Caco-2 (cell line): ENCODE measurements around the gene RSPO4. TPM values are rescaled to one million over a fixed set of nuclear protein-coding genes. Genes with fewer than 3 reads are reported as not detected.

Source experiments
- BruUV-seq: library from RNA; stranded (reverse); fragments of 400-500 nt; replicated peaks from 2 replicates; lab custom pipeline; 2021; lab: Mats Ljungman, UMichigan
- CTCF ChIA-PET: fragments of 300-600 bp; sonication (Branson Sonifier 250); formaldehyde crosslinking; loops from one replicate; lab custom pipeline; 2022; ENCODE audit warnings: antibody characterized with exemption; lab: Charles Lee
- POLR2A ChIA-PET: fragments of 300-600 bp; sonication (Branson Sonifier 250); formaldehyde crosslinking; loops from one replicate; lab custom pipeline; 2022; ENCODE audit warnings: antibody characterized with exemption; lab: Charles Lee
- DNase-seq, 2 experiments: peaks; one replicate each; pipeline versions ENCODE4 v3.0.0 to v3.0.0-alpha.2; 2020 to 2022
- H3K27me3 ChIP-seq: replicated peaks from 2 replicates; pipeline ENCODE4 v1.6.0; 2011; ENCODE audit warnings: low read length; ENCODE audit not compliant: control insufficient read depth, insufficient read depth
- H3K36me3 ChIP-seq: 2 replicates; pipeline ENCODE4 v1.5.1; 2011; ENCODE audit warnings: low read length; ENCODE audit not compliant: control insufficient read depth, insufficient read depth
- H3K4me1 ChIP-seq: fragments of 250-450 bp; sonication (Bioruptor Pico); 2 replicates; pipeline ENCODE4 v1.5.1; 2020; ENCODE audit warnings: mild to moderate bottlenecking
- H3K4me3 ChIP-seq: 2 replicates; pipeline ENCODE4 v1.5.1; 2011; ENCODE audit warnings: low read depth, mild to moderate bottlenecking, control low read depth, low read length
- H3K9me3 ChIP-seq: fragments of 250-450 bp; sonication (Bioruptor Pico); 2 replicates; pipeline ENCODE4 v1.5.1; 2020; ENCODE audit warnings: mild to moderate bottlenecking, moderate library complexity
- H3K27ac Mint-ChIP-seq: one replicate; pipeline ENCODE4 v1.8.0; 2022; ENCODE audit warnings: mixed read lengths; ENCODE audit not compliant: unreplicated experiment
- H3K27me3 Mint-ChIP-seq: one replicate; pipeline ENCODE4 v1.8.0; 2022; ENCODE audit warnings: mixed read lengths; ENCODE audit not compliant: insufficient read depth, unreplicated experiment
- H3K36me3 Mint-ChIP-seq: one replicate; pipeline ENCODE4 v1.8.0; 2022; ENCODE audit warnings: mild to moderate bottlenecking, mixed read lengths; ENCODE audit not compliant: insufficient read depth, unreplicated experiment
- H3K4me1 Mint-ChIP-seq: one replicate; pipeline ENCODE4 v1.8.0; 2022; ENCODE audit warnings: low read depth, mixed read lengths; ENCODE audit not compliant: unreplicated experiment
- H3K4me3 Mint-ChIP-seq: one replicate; pipeline ENCODE4 v1.8.0; 2022; ENCODE audit warnings: mild to moderate bottlenecking, moderate library complexity, mixed read lengths; ENCODE audit not compliant: unreplicated experiment
- H3K9me3 Mint-ChIP-seq: one replicate; pipeline ENCODE4 v1.8.0; 2022; ENCODE audit warnings: mixed read lengths; ENCODE audit not compliant: unreplicated experiment
- CTCF ChIP-seq, 2 experiments: fragments of 200-600 bp in 1 of 2; IDR thresholded peaks; 1 replicate in 1 of 2; 2 replicates in 1 of 2; pipeline versions ENCODE4 v1.5.1 to v1.8.0; 2011 to 2022; ENCODE audit warnings: antibody characterized with exemption in 1 of 2, control low read depth in 1 of 2, inconsistent platforms in 1 of 2, low read depth in 1 of 2, low read length in 1 of 2, mild to moderate bottlenecking in 1 of 2, moderate library complexity in 1 of 2; ENCODE audit not compliant: insufficient read depth in 1 of 2, severe bottlenecking in 1 of 2, unreplicated experiment in 1 of 2
- intact Hi-C: fragments of 100-400 bp; cut with micrococcal nuclease; formaldehyde crosslinking; loops from one replicate; pipeline ENCODE4 v1.10.0; 2022; ENCODE audit not compliant: unreplicated experiment
- total RNA-seq: library from RNA; stranded (reverse); gene quantifications from 2 replicates; pipeline ENCODE4 v1.2.3, GENCODE V29; 2022

RSPO4 gene
- total RNA-seq, 1 experiment from 2014 or later: 0.41 TPM

DNA sequence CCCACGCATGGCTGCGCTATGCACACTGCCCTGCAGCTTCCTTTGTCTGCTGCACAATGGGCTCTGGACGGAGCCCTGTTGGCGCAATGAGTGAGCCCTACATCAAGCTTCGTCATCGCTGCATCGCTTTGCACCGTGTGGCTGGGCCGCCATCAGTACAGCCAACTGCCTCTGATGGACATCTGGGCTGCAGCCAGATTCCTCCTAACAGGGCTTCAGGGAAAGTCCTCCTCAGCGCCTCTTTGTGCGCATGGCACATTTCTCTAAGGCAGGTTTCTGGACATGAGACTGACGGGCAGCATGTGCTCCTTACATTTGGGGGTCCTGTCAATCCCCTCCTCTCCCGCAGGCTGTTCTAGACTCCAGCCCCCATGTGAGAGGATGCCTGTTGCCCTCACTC, 56.3 kb downstream of the RSPO4 start:
- ChIA-PET POLR2A (no interaction called here), CTCF (no interaction called here)
- Histone ChIP-seq H3K4me3 (no peak overlapping the region), H3K36me3 (no peaks in the 10 kb centered on the region), H3K27me3 (no peaks in the 10 kb centered on the region), H3K9me3 (no peaks in the 10 kb centered on the region), H3K4me1 (peaks cover 29% of the 10 kb centered on the region)
- no peak for DNase-seq
- no peak for TF ChIP-seq CTCF (IDR thresholded peaks at IDR 0.05; ENCODE audit: insufficient read depth in 1 of 2, low read depth in 1 of 2, low read length in 1 of 2, severe bottlenecking in 1 of 2, unreplicated experiment in 1 of 2)
- H3K4me1 Mint-ChIP-seq: peaks cover 10% of the 10 kb centered on the region
- no TSS peak for BruUV-seq
- H3K4me3 Mint-ChIP-seq: no peak overlapping the region
- H3K27ac Mint-ChIP-seq: no peak overlapping the region
- H3K27me3 Mint-ChIP-seq: peaks cover 13% of the 10 kb centered on the region
- no peaks in the 10 kb centered on the region for H3K36me3 Mint-ChIP-seq
- H3K9me3 Mint-ChIP-seq: peaks cover 12% of the 10 kb centered on the region
- intact Hi-C loops: no loop called here

GRCh38 chr20:944774-945410, 57.2 kb downstream of the RSPO4 start:
- peaks cover 10% of the 10 kb centered on the region for H3K4me1 Mint-ChIP-seq
- peak; percentile 36 to 76 for DNase-seq
- H3K36me3 Mint-ChIP-seq: no peaks in the 10 kb centered on the region
- intact Hi-C loops: no loop called here
- no peak for TF ChIP-seq CTCF (IDR thresholded peaks at IDR 0.05; ENCODE audit: insufficient read depth in 1 of 2, low read depth in 1 of 2, low read length in 1 of 2, severe bottlenecking in 1 of 2, unreplicated experiment in 1 of 2)
- no peaks in the 10 kb centered on the region for H3K9me3 ChIP-seq
- no peaks in the 10 kb centered on the region for H3K36me3 ChIP-seq
- no peak overlapping the region for H3K4me3 Mint-ChIP-seq
- no peak overlapping the region for H3K27ac Mint-ChIP-seq
- H3K4me3 ChIP-seq: no peak overlapping the region
- H3K9me3 Mint-ChIP-seq: peaks cover 12% of the 10 kb centered on the region
- BruUV-seq: no TSS peak
- H3K27me3 ChIP-seq: no peaks in the 10 kb centered on the region
- H3K4me1 ChIP-seq: peaks cover 29% of the 10 kb centered on the region
- CTCF ChIA-PET: no interaction called here
- H3K27me3 Mint-ChIP-seq: peaks cover 13% of the 10 kb centered on the region
- POLR2A ChIA-PET: no interaction called here

DNA sequence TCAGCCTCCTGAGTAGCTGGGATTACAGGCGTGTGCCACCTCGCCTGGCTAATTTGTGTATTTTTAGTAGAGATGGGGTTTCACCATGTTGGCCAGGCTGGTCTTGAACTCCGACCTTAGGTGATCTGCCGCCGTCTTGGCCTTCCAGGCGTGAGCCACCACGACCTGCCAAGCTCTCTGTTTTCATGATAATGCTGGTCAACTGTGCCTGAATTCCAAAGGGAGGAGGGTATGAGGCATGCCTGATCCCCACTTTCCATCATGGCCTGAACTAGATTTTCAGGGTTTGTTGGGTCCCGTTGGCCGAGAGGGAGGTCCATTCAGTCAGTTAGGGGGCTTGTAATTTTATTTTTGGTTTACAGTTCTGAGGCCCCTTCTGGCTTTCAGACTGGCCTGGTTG, 58.0 kb downstream of the RSPO4 start:
- no peak for TF ChIP-seq CTCF (IDR thresholded peaks at IDR 0.05; ENCODE audit: insufficient read depth in 1 of 2, low read depth in 1 of 2, low read length in 1 of 2, severe bottlenecking in 1 of 2, unreplicated experiment in 1 of 2)
- H3K4me1 Mint-ChIP-seq: peaks cover 10% of the 10 kb centered on the region
- Histone ChIP-seq H3K9me3 (no peaks in the 10 kb centered on the region), H3K4me3 (no peak overlapping the region), H3K36me3 (no peaks in the 10 kb centered on the region), H3K4me1 (peaks cover 29% of the 10 kb centered on the region), H3K27me3 (no peaks in the 10 kb centered on the region)
- intact Hi-C loops: no loop called here
- no peaks in the 10 kb centered on the region for H3K36me3 Mint-ChIP-seq
- H3K27me3 Mint-ChIP-seq: peaks cover 12% of the 10 kb centered on the region
- CTCF ChIA-PET: no interaction called here
- H3K4me3 Mint-ChIP-seq: no peak overlapping the region
- no TSS peak for BruUV-seq
- H3K27ac Mint-ChIP-seq: no peak overlapping the region
- peaks cover 8% of the 10 kb centered on the region for H3K9me3 Mint-ChIP-seq
- POLR2A ChIA-PET: no interaction called here
- DNase-seq: no peak
